Right atrium auricular region (tissue), 2 donors: Measurements from ENCODE around the gene MAP3K4. TPM values are rescaled to one million over a fixed set of nuclear protein-coding genes. Genes with fewer than 3 reads are reported as not detected.

ENCODE experiments used
- DNase-seq: peaks from one replicate; pipeline ENCODE4 v3.0.0-alpha.2; 2019; ENCODE audit warnings: low spot score
- H3K27ac ChIP-seq, 2 donors: fragments of 200-600 bp; sonication (generic); 1 replicate in 1 of 2; 2 replicates in 1 of 2; pipeline ENCODE4 v1.5.1; 2016 to 2019
- H3K27me3 ChIP-seq, 2 donors: fragments of 200-600 bp; sonication (generic); one replicate each; pipeline versions ENCODE4 v1.5.1 to v1.6.0; 2017 to 2019
- H3K36me3 ChIP-seq: fragments of 200-600 bp; sonication (generic); one replicate; pipeline ENCODE4 v1.5.1; 2016
- H3K4me1 ChIP-seq, 2 donors: fragments of 200-600 bp; sonication (generic); one replicate each; pipeline versions ENCODE4 v1.5.1 to v1.6.0; 2017 to 2019
- H3K4me3 ChIP-seq, 2 donors: fragments of 200-600 bp; sonication (generic); 1 replicate in 1 of 2; 2 replicates in 1 of 2; pipeline ENCODE4 v1.5.1; 2017 to 2019; ENCODE audit warnings: mild to moderate bottlenecking in 1 of 2, moderate library complexity in 1 of 2
- H3K9me3 ChIP-seq, 2 donors: fragments of 200-600 bp; sonication (generic); one replicate each; pipeline ENCODE4 v1.5.1; 2019
- total RNA-seq, 2 donors: library from RNA; depleted of rRNA; stranded (reverse); fragments of >200 nt; gene quantifications; one replicate each; pipeline ENCODE4 v1.1.0, GENCODE V29; 2016
- TF ChIP-seq, protein P1 (sequence below), 2 donors: fragments of 200-600 bp; sonication (generic); IDR thresholded peaks; one replicate each; pipeline ENCODE4 v1.5.1; 2019; ENCODE audit warnings: antibody characterized with exemption in 2 of 2

MAP3K4 gene
- total RNA-seq, 2 donors from 2014 or later, result 15.6 to 17.2 TPM

DNA sequence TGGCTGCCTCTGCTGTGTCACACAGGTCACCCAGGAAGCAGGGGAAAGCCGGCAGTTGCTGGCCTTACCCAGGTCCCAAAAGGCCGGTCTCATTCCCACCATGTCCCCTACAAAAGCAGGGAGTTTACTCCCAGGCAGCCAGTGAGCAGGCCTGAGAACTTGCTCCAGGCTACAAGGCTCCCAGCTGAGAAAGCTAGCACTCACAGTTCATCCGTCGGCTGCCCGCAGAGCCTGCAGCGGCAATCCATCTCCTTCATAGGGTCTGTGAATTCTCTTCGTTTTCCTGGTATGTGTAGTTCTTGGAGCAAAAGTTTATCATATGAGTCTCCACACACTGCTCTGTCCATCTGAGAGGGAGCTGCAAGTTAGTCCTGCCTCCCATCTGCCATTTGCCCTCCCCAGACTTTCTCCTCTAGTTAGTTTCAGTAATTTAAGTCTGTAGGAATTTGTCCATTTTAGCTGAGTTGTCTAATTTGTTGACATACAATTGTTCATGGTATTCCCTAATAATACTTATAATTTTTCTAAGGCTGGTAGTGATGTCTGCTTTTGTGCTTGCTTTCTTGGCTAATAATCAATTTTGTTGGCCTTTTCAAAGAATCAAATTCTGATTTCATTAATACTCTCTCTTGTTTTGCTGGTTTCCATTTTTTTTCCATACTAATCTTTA lies 135.6 kb downstream of the MAP3K4 start:
- no peak for DNase-seq

DNA sequence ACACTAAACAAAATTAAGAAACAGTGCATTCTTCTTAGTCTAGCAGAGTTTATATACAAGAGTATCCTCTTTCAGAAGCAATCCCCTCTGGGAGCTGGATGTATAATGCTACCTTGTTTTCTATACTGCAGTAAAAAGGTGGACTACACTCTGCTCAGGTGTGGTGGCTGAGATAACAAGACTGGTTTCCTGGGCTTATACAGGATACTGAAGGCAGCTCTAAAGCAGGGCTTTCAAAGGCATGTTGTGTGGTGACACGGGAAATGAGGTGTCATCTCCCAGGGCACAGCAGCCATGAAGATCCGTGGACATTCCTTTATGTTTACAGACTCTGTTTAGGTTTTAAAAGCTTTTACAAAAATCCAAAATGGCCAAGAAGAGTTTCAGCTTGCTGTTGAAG lies 136.7 kb downstream of the MAP3K4 start:
- Histone ChIP-seq H3K4me3 (no peak overlapping the region), H3K36me3 (peaks cover 9% of the 10 kb centered on the region), H3K27ac (no peak overlapping the region), H3K4me1 (no peaks in the 10 kb centered on the region), H3K9me3 (peaks cover 1 to 20% of the 10 kb centered on the region in 2 donors), H3K27me3 (no peaks in the 10 kb centered on the region)
- no peak for DNase-seq
- TF ChIP-seq, protein P1, sequence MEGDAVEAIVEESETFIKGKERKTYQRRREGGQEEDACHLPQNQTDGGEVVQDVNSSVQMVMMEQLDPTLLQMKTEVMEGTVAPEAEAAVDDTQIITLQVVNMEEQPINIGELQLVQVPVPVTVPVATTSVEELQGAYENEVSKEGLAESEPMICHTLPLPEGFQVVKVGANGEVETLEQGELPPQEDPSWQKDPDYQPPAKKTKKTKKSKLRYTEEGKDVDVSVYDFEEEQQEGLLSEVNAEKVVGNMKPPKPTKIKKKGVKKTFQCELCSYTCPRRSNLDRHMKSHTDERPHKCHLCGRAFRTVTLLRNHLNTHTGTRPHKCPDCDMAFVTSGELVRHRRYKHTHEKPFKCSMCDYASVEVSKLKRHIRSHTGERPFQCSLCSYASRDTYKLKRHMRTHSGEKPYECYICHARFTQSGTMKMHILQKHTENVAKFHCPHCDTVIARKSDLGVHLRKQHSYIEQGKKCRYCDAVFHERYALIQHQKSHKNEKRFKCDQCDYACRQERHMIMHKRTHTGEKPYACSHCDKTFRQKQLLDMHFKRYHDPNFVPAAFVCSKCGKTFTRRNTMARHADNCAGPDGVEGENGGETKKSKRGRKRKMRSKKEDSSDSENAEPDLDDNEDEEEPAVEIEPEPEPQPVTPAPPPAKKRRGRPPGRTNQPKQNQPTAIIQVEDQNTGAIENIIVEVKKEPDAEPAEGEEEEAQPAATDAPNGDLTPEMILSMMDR (IDR thresholded peaks at IDR 0.05), result no peak

More for the DNA sequence above, 135.6 kb downstream of the MAP3K4 start:
- H3K4me1 ChIP-seq, result no peaks in the 10 kb centered on the region
- H3K27ac ChIP-seq, result no peak overlapping the region
- H3K9me3 ChIP-seq, result peaks cover 3 to 24% of the 10 kb centered on the region in 2 donors
- no peak overlapping the region for H3K4me3 ChIP-seq
- no peaks in the 10 kb centered on the region for H3K27me3 ChIP-seq
- TF ChIP-seq, protein P1 (IDR thresholded peaks at IDR 0.05), result no peak
- H3K36me3 ChIP-seq, result peaks cover 9% of the 10 kb centered on the region

DNA sequence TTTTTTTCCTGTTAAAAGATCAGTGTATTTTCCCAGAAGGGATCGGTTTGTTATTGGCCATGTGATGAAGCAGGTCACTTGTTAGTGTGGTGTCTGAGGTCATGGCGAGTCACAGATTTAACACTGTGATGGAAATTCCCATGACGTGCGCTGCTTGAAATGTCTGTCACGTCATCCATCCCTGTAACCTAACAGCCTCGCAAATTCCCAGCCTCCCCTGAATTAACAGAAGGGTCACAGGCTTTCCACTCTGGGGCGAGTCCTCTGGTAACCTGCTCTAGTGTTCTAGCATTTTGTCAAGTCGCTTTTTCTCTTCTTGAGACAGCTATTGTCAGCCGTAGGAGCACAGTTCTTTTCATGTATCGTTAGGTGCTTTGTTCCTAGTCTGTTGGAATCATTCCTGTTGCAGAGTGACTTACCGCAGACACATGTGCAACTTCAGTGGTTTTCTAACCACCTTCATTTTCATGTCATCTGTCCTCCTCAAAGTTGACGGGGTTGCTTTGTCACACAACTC lies 137.2 kb downstream of the MAP3K4 start:
- H3K27me3 ChIP-seq, result no peaks in the 10 kb centered on the region
- H3K4me3 ChIP-seq, result no peak overlapping the region
- H3K36me3 ChIP-seq, result peaks cover 9% of the 10 kb centered on the region
- peaks cover 0 to 15% of the 10 kb centered on the region in 2 donors for H3K9me3 ChIP-seq
- H3K4me1 ChIP-seq, result no peaks in the 10 kb centered on the region
- H3K27ac ChIP-seq, result no peak overlapping the region
- DNase-seq, result no peak
- TF ChIP-seq, protein P1 (IDR thresholded peaks at IDR 0.05), result no peak

DNA sequence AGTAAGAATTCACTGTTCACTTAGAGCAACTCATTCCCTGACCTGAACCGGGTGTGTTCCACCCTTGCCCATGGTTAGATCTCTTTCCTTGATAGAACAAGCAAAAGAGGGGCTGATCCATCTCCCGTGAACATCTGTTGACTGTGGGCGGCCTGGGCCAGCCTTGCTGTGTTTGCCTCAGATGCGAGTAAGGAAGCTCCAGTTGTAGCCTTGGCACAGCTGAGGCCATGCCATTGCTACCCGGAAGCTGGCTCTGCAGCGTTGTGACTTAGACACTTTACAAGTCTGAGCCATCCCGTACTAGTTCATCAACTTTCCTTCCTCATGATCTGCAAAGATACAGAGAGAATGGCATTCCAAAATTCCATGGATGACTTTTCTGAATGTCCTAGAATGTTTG lies 139.0 kb downstream of the MAP3K4 start:
- TF ChIP-seq, protein P1 (IDR thresholded peaks at IDR 0.05), result no peak
- no peak for DNase-seq
- Histone ChIP-seq H3K9me3 (peaks cover 0 to 2% of the 10 kb centered on the region in 2 donors), H3K27ac (no peak overlapping the region), H3K4me1 (no peaks in the 10 kb centered on the region), H3K36me3 (peaks cover 1% of the 10 kb centered on the region), H3K27me3 (no peaks in the 10 kb centered on the region), H3K4me3 (no peak overlapping the region)

DNA sequence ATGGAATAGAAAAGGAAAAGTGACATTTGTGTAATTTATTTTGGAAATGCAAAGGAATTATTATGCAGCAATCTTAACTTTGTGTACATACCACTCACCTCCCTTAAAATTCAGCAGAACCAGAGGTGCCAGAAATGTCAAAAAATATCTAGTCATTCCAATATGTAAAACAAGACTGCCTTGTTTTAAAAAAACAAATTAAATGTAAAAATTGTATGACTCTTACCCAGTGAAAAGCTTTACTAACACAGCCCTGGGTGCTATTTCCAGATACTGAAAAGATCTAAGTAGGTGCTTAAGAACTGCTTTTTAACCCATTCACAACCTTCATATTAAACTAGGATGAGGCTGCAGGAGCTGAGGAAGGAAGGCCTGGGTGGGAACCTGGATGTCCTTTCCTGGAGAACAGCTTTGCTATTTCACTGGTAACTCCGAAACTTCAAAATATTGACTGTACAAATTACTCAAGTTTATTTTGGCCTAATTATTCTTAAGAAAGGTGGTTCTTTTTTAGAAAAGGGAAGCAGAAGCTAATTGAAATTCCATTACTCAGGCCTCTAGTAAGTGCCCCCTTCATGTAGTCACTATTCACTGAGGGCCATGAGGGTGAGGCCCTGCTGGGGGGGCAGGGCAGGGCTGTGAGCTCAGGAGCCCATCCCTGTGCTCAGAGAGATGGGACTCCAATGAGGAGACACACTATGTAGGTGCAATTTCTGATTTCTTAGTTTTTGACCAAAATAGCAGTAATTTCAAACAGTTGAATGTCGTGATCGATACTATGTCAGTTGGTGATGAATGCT lies 139.6 kb downstream of the MAP3K4 start:
- Histone ChIP-seq H3K27ac (no peak overlapping the region), H3K4me3 (no peak overlapping the region), H3K27me3 (no peaks in the 10 kb centered on the region), H3K4me1 (no peaks in the 10 kb centered on the region), H3K36me3 (peaks cover 8% of the 10 kb centered on the region), H3K9me3 (no peaks in the 10 kb centered on the region)
- TF ChIP-seq, protein P1 (IDR thresholded peaks at IDR 0.05), result no peak
- no peak for DNase-seq
